IMR-90 (cell line): Measurements from ENCODE around the gene FAM110A. TPM values are rescaled to one million over a fixed set of nuclear protein-coding genes. Genes with fewer than 3 reads are reported as not detected.

Source experiments
- ATAC-seq: fragments of 200-7000 bp; cut with Tn5 transposase; 2 replicates; pipeline ENCODE4 v1.9.1; 2020; ENCODE audit warnings: low read depth, mild to moderate bottlenecking, moderate library complexity
- BruUV-seq: library from RNA; stranded (reverse); fragments of 400-500 nt; replicated peaks from 2 replicates; lab custom pipeline; 2021; lab: Mats Ljungman, UMichigan
- CTCF ChIA-PET: fragments of 300-600 bp; formaldehyde crosslinking; extraction: SDS; loops from one replicate; lab custom pipeline; 2021; ENCODE audit warnings: antibody characterized with exemption; lab: Yijun Ruan, JAX
- POLR2A ChIA-PET: fragments of 300-600 bp; sonication (Branson Sonifier 250); formaldehyde crosslinking; loops from one replicate; lab custom pipeline; 2022; ENCODE audit warnings: antibody characterized with exemption; ENCODE audit not compliant: unreplicated experiment; lab: Charles Lee
- DNase-seq: peaks from one replicate; pipeline ENCODE4 v3.0.0; 2013
- H2AFZ ChIP-seq: replicated peaks from 2 replicates; pipeline ENCODE3; 2013; ENCODE audit warnings: low read length, mild to moderate bottlenecking; ENCODE audit not compliant: poor library complexity
- H2AK5ac ChIP-seq: 2 replicates; pipeline ENCODE4 v1.6.1; 2013; ENCODE audit warnings: low read depth, low read length, inconsistent platforms
- H2AK9ac ChIP-seq: replicated peaks from 2 replicates; pipeline ENCODE3; 2013; ENCODE audit warnings: mild to moderate bottlenecking, low read depth, low read length, moderate library complexity; ENCODE audit not compliant: poor library complexity
- H2BK120ac ChIP-seq: 2 replicates; pipeline ENCODE4 v1.6.1; 2013; ENCODE audit warnings: low read depth, low read length, inconsistent platforms
- H2BK15ac ChIP-seq: 3 replicates; pipeline ENCODE4 v1.6.1; 2013; ENCODE audit warnings: low read depth, low read length, inconsistent platforms
- H2BK20ac ChIP-seq: 2 replicates; pipeline ENCODE4 v1.6.1; 2013; ENCODE audit warnings: low read depth, mild to moderate bottlenecking, inconsistent platforms, low read length, moderate library complexity
- H2BK5ac ChIP-seq: 2 replicates; pipeline ENCODE4 v1.6.1; 2013; ENCODE audit warnings: mild to moderate bottlenecking, low read depth, low read length, inconsistent platforms; ENCODE audit not compliant: poor library complexity, severe bottlenecking
- H3K14ac ChIP-seq: replicated peaks from 2 replicates; pipeline ENCODE4 v1.6.1; 2013; ENCODE audit warnings: low read depth, low read length, inconsistent platforms
- H3K18ac ChIP-seq: 2 replicates; pipeline ENCODE4 v1.6.1; 2013; ENCODE audit warnings: low read depth, low read length, control low read depth
- H3K23ac ChIP-seq: 2 replicates; pipeline ENCODE4 v1.6.1; 2013; ENCODE audit warnings: low read depth, low read length, inconsistent platforms
- H3K27ac ChIP-seq: 2 replicates; pipeline ENCODE4 v1.5.1; 2013; ENCODE audit warnings: mild to moderate bottlenecking, control low read depth, low read length; ENCODE audit not compliant: insufficient read depth
- H3K27me3 ChIP-seq: 2 replicates; pipeline ENCODE4 v1.6.1; 2013; ENCODE audit warnings: low read length; ENCODE audit not compliant: control insufficient read depth, insufficient read depth
- H3K36me3 ChIP-seq: 2 replicates; pipeline ENCODE4 v1.6.1; 2013; ENCODE audit warnings: low read length, mixed read lengths; ENCODE audit not compliant: control insufficient read depth, insufficient read depth
- H3K4ac ChIP-seq: 2 replicates; pipeline ENCODE4 v1.6.1; 2013; ENCODE audit warnings: low read depth, low read length, inconsistent platforms
- H3K4me1 ChIP-seq: 2 replicates; pipeline ENCODE4 v1.6.1; 2013; ENCODE audit warnings: low read length, mixed read lengths; ENCODE audit not compliant: control insufficient read depth, insufficient read depth
- H3K4me2 ChIP-seq: 2 replicates; pipeline ENCODE4 v1.6.1; 2013; ENCODE audit warnings: low read depth, mild to moderate bottlenecking, control low read depth, low read length, moderate library complexity
- H3K4me3 ChIP-seq: 2 replicates; pipeline ENCODE4 v1.5.1; 2013; ENCODE audit warnings: low read depth, mild to moderate bottlenecking, control low read depth, low read length, moderate library complexity; ENCODE audit not compliant: insufficient read depth
- H3K56ac ChIP-seq: 2 replicates; pipeline ENCODE4 v1.6.1; 2013; ENCODE audit warnings: low read length, inconsistent platforms; ENCODE audit not compliant: insufficient read depth; ENCODE audit errors: extremely low read depth
- H3K79me1 ChIP-seq, 2 experiments: 2 replicates each; pipeline ENCODE4 v1.6.1; 2013; ENCODE audit warnings: low read length in 2 of 2, inconsistent platforms in 1 of 2, low read depth in 1 of 2
- H3K9ac ChIP-seq: 2 replicates; pipeline ENCODE4 v1.6.1; 2013; ENCODE audit warnings: low read depth, low read length, control low read depth
- H3K9me1 ChIP-seq: 2 replicates; pipeline ENCODE4 v1.6.1; 2013; ENCODE audit warnings: low read length, inconsistent platforms; ENCODE audit not compliant: insufficient read depth
- H3K9me3 ChIP-seq: 2 replicates; pipeline ENCODE4 v1.6.1; 2013; ENCODE audit warnings: low read length; ENCODE audit not compliant: control insufficient read depth, insufficient read depth
- H4K20me1 ChIP-seq: 2 replicates; pipeline ENCODE4 v1.6.1; 2013; ENCODE audit warnings: low read length, inconsistent platforms; ENCODE audit not compliant: insufficient read depth
- H4K5ac ChIP-seq: 2 replicates; pipeline ENCODE4 v1.6.1; 2013; ENCODE audit warnings: mild to moderate bottlenecking, low read depth, low read length, control low read depth
- H4K8ac ChIP-seq, 2 experiments: 2 replicates each; pipeline ENCODE4 v1.6.1; 2013; ENCODE audit warnings: low read depth in 2 of 2, low read length in 2 of 2, control low read depth in 1 of 2, inconsistent platforms in 1 of 2
- H4K91ac ChIP-seq: 2 replicates; pipeline ENCODE4 v1.6.1; 2013; ENCODE audit warnings: low read depth, low read length, inconsistent platforms; ENCODE audit not compliant: insufficient read depth
- BHLHE40 ChIP-seq: fragments of 150-350 bp; IDR thresholded peaks from 2 replicates; pipeline ENCODE4 v1.6.1; 2016; ENCODE audit warnings: mild to moderate bottlenecking, low read depth, low read length
- CEBPB ChIP-seq: IDR thresholded peaks from 2 replicates; pipeline ENCODE4 v1.6.1; 2012; ENCODE audit warnings: low read depth, low read length, improper control_type of control experiment
- CTCF ChIP-seq: conservative IDR thresholded peaks from 2 replicates; pipeline ENCODE4 v1.5.1; 2012; ENCODE audit warnings: mild to moderate bottlenecking, low read depth, low read length, improper control_type of control experiment
- ELK1 ChIP-seq: fragments of 150-350 bp; IDR thresholded peaks from 2 replicates; pipeline ENCODE4 v1.6.1; 2016; ENCODE audit warnings: low read depth, mild to moderate bottlenecking, low read length, moderate library complexity, borderline replicate concordance
- FOS ChIP-seq: fragments of 150-350 bp; IDR thresholded peaks from 2 replicates; pipeline ENCODE4 v1.6.1; 2016; ENCODE audit warnings: low read depth, low read length
- MAZ ChIP-seq: IDR thresholded peaks from 2 replicates; pipeline ENCODE4 v1.6.1; 2012; ENCODE audit warnings: low read depth, mild to moderate bottlenecking, low read length, improper control_type of control experiment, moderate library complexity, borderline replicate concordance
- MXI1 ChIP-seq: IDR thresholded peaks from 2 replicates; pipeline ENCODE4 v1.6.1; 2012; ENCODE audit warnings: low read depth, mild to moderate bottlenecking, low read length, moderate library complexity, borderline replicate concordance
- NFE2L2 ChIP-seq: fragments of 150-350 bp; IDR thresholded peaks from 2 replicates; pipeline ENCODE4 v1.6.1; 2016; ENCODE audit warnings: low read depth, mild to moderate bottlenecking, low read length
- RCOR1 ChIP-seq: IDR thresholded peaks from 2 replicates; pipeline ENCODE4 v1.6.1; 2012; ENCODE audit warnings: mild to moderate bottlenecking, low read length, improper control_type of control experiment; ENCODE audit not compliant: insufficient replicate concordance
- RFX5 ChIP-seq: IDR thresholded peaks from 2 replicates; pipeline ENCODE4 v1.8.0; 2012; ENCODE audit warnings: low read depth, mild to moderate bottlenecking, low read length, moderate library complexity
- SMC3 ChIP-seq: fragments of 150-350 bp; IDR thresholded peaks from 2 replicates; pipeline ENCODE4 v1.6.1; 2016; ENCODE audit warnings: low read depth, mild to moderate bottlenecking, antibody characterized with exemption, low read length, moderate library complexity
- USF2 ChIP-seq: fragments of 150-350 bp; IDR thresholded peaks from 2 replicates; pipeline ENCODE4 v1.6.1; 2017; ENCODE audit warnings: mild to moderate bottlenecking, antibody characterized with exemption, low read length, low read depth
- WGBS, 2 experiments: methylation state at CpG; one replicate each; pipeline versions ENCODE4 v1.1.5 to v1.1.7; 2013; ENCODE audit warnings: missing lambda C conversion rate in 2 of 2; ENCODE audit not compliant: insufficient read length in 1 of 2; ENCODE audit errors: extremely low coverage in 2 of 2; 5-methylcytosine and 5-hydroxymethylcytosine counted together
- dilution Hi-C: fragments of 300-500 bp; cut with HindIII; formaldehyde crosslinking; loops from one replicate; pipeline ENCODE4 v1.14.3; 2018; ENCODE audit warnings: low sequenced_read_pairs; ENCODE audit not compliant: unreplicated experiment
- in situ Hi-C: fragments of 300-500 bp; cut with MboI; formaldehyde crosslinking; loops from 3 replicates; pipeline ENCODE4 v1.14.3; 2019; ENCODE audit warnings: low sequenced_read_pairs, inconsistent platforms, mixed read lengths
- intact Hi-C: fragments of 100-400 bp; cut with micrococcal nuclease; formaldehyde crosslinking; loops from 2 replicates; pipeline ENCODE4 v1.10.0; 2022
- polyA plus RNA-seq, 3 experiments: library from polyadenylated mRNA; depleted of rRNA; stranded (reverse); fragments of >200 nt; gene quantifications; 2 replicates each; pipeline ENCODE4 v1.2.3, GENCODE V29; 2012; ENCODE audit warnings: low replicate concordance in 1 of 3
- total RNA-seq: library from RNA; depleted of rRNA; stranded (reverse); fragments of >200 nt; gene quantifications from 2 replicates; pipeline ENCODE4 v1.2.3, GENCODE V29; 2012

Gene FAM110A
- total and polyA plus RNA-seq, 2 of the 4 experiments (the other 2 are of a cell fraction), result 0.36 to 3.6 TPM

GRCh38 chr20:858011-858410 is 24.5 kb downstream of the FAM110A start:
- Histone ChIP-seq H3K23ac (no peak overlapping the region), H4K5ac (no peak overlapping the region), H2AFZ (no peak overlapping the region), H3K56ac (no peak overlapping the region), H3K18ac (no peak overlapping the region), H3K27ac (no peak overlapping the region), H3K27me3 (no peaks in the 10 kb centered on the region), H3K9me1 (peaks cover 9% of the 10 kb centered on the region; the same call in 1 of the 2 replicates), H4K91ac (no peak overlapping the region), H2AK9ac (no peak overlapping the region), H2AK5ac (no peak overlapping the region), H4K20me1 (no peaks in the 10 kb centered on the region), H3K4me2 (no peak overlapping the region), H3K14ac (no peak overlapping the region), H4K8ac (no peak overlapping the region), H3K4ac (no peak overlapping the region), H3K79me1 (peaks cover 2 to 4% of the 10 kb centered on the region in 2 experiments; a peak in 2 of 4 replicates), H2BK15ac (no peak overlapping the region), H3K9me3 (no peaks in the 10 kb centered on the region), H2BK20ac (no peak overlapping the region), H3K4me3 (no peak overlapping the region), H2BK5ac (no peak overlapping the region), H3K36me3 (no peaks in the 10 kb centered on the region), H3K4me1 (peaks cover 3% of the 10 kb centered on the region), H3K9ac (no peak overlapping the region), H2BK120ac (no peak overlapping the region)
- 48% methylated on average over 2 of the region's 6 CpGs; no CpG with 5 or more reads in 1 of the 2 experiments for WGBS, 2 experiments
- DNase-seq, result no peak
- dilution Hi-C loops, result no loop called here
- no TSS peak for BruUV-seq
- no peak for TF ChIP-seq SMC3
- TF ChIP-seq NFE2L2, result no peak
- TF ChIP-seq USF2, result no peak
- no peak for TF ChIP-seq RFX5
- TF ChIP-seq MAZ, result no peak
- no peak for TF ChIP-seq CTCF
- TF ChIP-seq MXI1, result no peak
- TF ChIP-seq FOS, result no peak
- no peak for TF ChIP-seq CEBPB
- no peak for TF ChIP-seq RCOR1
- no peak for TF ChIP-seq BHLHE40
- no peak for TF ChIP-seq ELK1
- ChIA-PET POLR2A (no interaction called here), CTCF (interaction anchor here (1.5 kb wide), 1 partner anchor 24 kb away, joined by 4 read pairs; the partner anchor contains the start of gene FAM110A)
- in situ Hi-C loops, result no loop called here
- ATAC-seq, result no peak
- intact Hi-C loops, result no loop called here
